ENCODE data around the gene EFCAB13.

GRCh38 chr17:47320879-47321502 is 2.8 kb upstream of the EFCAB13 start:
- no peak for TF ChIP-seq POLR2AphosphoS5 (IDR thresholded peaks at IDR 0.05; ENCODE audit: borderline replicate concordance, low read depth, low read length)
- TF ChIP-seq EZH2 (IDR thresholded peaks at IDR 0.05) = no peak

All from SK-N-MC (cell line).